ENCODE measurements around the gene ANO8.
"Not testable (repeated sequence)": the region's sequence is repeated elsewhere in the genome, so short reads cannot be mapped to it uniquely, and the experiment has no call there.

ANO8 gene

DNA sequence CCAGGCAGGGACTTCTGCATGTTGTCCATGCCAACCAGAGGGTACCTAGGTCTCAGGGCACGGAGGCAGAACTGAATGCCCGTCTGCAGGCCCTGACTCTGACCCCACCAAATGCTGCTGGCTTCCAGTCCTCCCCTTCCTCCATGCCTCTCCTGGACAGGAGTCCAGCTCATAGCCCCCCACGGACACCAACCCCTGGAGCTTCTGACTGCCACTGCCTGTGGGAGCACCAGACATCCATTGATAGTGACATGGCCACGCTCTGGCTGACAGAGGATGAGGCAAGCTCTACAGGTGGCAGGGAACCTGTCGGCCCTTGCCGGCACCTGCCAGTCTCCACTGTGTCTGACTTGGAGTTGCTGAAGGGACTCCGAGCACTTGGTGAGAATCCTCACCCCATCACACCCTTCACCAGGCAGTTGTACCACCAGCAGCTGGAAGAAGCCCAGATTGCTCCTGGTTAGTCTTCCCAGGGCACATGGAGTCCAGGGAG, 51.1 kb downstream of the ANO8 start:
- DNase-seq: no peak

DNA sequence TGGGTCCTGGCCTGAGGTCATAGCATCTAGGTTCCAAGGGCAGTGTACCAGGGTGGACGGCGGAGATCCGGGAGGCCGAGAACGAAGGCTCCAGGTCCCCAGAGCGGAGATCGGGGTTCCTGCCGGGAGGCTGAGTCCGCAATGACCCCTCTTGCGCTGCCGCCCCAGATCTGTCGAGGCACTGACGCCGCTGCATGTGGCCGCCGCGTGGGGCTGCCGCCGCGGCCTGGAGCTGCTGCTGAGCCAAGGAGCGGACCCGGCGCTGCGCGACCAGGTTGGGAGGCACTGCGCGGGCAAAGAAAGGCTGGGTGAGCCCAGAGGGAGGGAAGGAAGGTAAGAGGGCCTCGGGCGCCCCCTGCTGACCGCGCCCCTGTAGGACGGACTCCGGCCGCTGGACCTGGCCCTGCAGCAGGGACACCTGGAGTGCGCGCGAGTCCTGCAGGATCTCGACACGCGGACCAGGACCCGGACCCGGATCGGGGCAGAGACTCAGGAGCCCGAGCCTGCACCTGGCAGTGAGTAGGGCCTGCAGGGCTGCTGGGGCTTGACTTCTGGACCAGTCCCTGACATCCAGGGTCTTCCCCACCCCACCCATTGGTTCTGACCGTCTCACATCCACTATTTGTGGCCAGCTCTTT, 52.0 kb downstream of the ANO8 start:
- DNase-seq: peak; percentile 80 to 82

DNA sequence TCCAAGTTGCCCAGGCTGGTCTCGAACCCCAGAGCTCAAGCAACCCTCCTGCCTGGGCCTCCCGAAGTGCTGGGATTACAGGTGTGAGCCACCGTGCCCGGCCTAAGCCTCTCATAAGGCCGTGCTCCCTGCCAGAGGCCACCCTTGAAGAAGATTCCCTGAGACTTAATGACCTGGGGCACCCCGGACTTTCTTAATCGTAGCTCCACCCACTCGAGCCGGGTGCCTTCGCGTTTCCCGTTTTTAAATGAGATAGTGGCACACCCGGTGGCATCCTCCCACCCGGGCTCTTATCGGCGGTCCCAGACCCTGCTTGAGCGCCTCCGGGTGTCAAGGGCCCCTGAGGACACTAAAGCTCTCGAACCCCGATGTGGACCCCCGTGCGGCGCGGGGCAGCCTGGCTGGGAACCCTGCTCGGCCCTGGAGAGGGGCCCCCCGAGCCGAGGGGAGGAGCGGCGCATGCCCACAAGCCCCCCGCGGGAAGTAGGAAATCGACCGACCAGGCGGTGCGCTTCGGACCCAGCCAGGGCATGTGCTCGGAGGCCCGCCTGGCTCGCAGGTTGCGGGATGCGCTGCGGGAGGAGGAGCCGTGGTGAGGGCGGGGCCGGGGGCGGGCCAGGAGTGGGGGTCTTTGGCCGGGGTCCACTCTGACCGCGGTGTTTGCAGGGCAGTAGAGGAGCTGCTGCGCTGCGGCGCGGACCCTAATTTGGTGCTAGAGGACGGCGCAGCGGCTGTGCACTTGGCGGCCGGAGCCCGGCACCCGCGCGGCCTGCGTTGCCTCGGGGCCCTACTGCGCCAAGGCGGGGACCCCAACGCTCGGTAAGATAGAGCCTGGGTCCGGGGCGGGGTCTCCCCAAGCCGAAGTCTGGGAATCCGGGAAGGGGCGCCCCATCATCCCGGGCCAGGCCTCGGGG, 53.0 kb downstream of the ANO8 start, which contains the start of gene ANKLE1:
Gene ANKLE1 (plus strand): TSS at position 511 of the 914 bp plus-strand sequence. CDS start 20 bp downstream, at position 531.
- DNase-seq: peak; percentile 25 to 57

DNA sequence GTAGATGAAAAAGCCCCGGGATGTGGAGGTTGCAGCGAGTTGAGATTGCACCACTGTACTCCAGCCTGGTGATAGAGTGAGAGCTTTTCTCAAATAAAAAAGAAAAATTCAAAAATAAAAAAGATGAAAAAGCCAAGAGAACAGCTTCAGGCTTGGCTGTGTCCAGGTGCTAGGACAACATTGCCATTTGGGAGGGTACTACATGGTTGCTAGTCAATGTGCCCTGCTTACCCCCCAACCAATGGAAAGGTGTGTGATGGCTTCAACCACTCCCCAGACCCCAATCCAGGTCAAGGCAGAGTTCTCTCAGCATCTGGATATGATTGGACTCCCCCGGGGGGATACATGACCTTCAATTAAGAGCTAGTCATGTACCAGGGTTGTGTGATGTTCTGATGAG, 55.2 kb downstream of the ANO8 start:
- no peak for DNase-seq

DNA sequence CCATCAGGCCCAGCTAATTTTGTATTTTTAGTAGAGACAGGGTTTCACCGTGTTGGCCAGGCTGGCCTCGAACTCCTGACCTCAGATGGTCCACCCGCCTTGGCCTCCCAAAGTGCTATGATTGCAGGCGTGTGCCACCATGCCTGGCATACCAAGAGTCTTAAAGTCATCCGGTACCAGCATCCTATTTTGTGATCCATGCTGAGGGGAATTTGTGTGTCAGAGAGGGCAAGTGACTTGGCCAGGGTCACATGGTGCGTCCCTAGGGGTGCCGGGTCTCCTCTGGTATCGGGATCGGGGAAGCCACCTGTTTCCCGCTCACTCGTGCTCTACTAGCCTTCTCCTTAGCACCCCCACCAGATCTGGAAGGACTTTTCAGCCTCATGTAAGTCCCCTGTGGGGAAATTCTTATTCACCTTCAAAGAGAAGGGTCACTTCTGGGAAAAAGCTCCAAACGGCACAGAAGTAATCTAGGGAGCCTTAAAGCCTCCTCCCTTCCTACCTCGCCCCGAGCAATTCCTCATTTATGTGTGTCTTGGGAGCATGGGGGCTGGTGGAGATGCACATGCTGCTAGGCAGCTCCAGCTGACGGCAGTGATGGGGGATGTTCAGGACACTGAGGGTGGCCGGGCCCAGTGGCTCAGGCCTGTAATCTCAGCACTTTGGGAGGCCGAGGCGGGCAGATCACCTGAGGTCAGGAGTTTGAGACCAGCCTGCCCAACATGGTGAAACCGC, 59.0 kb downstream of the ANO8 start:
- no peak for DNase-seq

DNA sequence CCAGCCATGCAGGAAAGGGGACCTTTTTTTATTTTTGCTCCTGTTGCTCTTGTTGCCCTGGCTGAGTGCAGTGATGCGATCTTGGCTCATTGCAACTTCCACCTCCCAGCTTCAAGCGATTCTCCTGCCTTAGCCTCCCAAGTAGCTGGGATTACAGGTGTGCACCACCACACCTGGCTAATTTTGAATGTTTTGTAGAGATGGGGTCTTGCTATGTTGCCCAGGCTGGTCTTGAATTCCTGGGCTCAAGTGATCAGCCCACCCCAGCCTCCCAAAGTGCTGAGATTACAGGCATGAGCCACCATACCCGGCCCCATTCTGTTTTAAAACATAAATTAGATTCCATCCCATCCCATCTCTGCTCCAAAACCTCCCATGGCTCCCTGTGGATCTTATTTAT, 59.8 kb downstream of the ANO8 start:
- not testable (repeated sequence) for DNase-seq

All from CD4-positive, alpha-beta T cell treated with Interleukin-4 for 1 hour (primary cell).